Stimulated activated CD4-positive, alpha-beta T cell treated with anti-CD3 and anti-CD28 coated beads, Interleukin-4, amount 100 ng/mL, for 24 hours (primary cell): ENCODE data around the gene CPNE9.

Experiments
- DNase-seq: peaks from one replicate; pipeline ENCODE4 v3.0.0-alpha.2; 2020

CPNE9 gene

GRCh38 chr3:9703736-9704346 lies at the start of gene CPNE9:
Gene CPNE9 (plus strand): TSS chr3:9703833. CDS start chr3:9703997, 164 bp downstream.
- DNase-seq: no peak

- no peak for DNase-seq
Measured at GRCh38 chr3:9659849-9660248, 43.8 kb upstream of the CPNE9 start.

- no peak for DNase-seq
Measured at GRCh38 chr3:9660972-9661371, 42.7 kb upstream of the CPNE9 start.

- no peak for DNase-seq
Measured at GRCh38 chr3:9664119-9664751, 39.4 kb upstream of the CPNE9 start.

GRCh38 chr3:9666704-9667445 lies 36.8 kb upstream of the CPNE9 start:
- no peak for DNase-seq

GRCh38 chr3:9669277-9669676 lies 34.4 kb upstream of the CPNE9 start:
- DNase-seq: no peak

- no peak for DNase-seq
Measured at GRCh38 chr3:9669720-9670432, 33.8 kb upstream of the CPNE9 start.

GRCh38 chr3:9673082-9673481 lies 30.6 kb upstream of the CPNE9 start:
- no peak for DNase-seq

- DNase-seq: no peak
Measured at GRCh38 chr3:9673752-9674151, 29.9 kb upstream of the CPNE9 start.

- DNase-seq: no peak
Measured at GRCh38 chr3:9675736-9676290, 27.8 kb upstream of the CPNE9 start.

GRCh38 chr3:9676785-9677184 lies 26.8 kb upstream of the CPNE9 start:
- DNase-seq: no peak

- no peak for DNase-seq
Measured at GRCh38 chr3:9678493-9678892, 25.1 kb upstream of the CPNE9 start.

GRCh38 chr3:9679476-9680080 lies 24.1 kb upstream of the CPNE9 start:
- DNase-seq: no peak

- DNase-seq: no peak
Measured at GRCh38 chr3:9681011-9681722, 22.5 kb upstream of the CPNE9 start.

- DNase-seq: no peak
Measured at GRCh38 chr3:9681723-9682081, 21.9 kb upstream of the CPNE9 start.

GRCh38 chr3:9682096-9682495 lies 21.5 kb upstream of the CPNE9 start:
- DNase-seq: no peak

GRCh38 chr3:9683426-9683825 lies 20.2 kb upstream of the CPNE9 start:
- DNase-seq: no peak

- no peak for DNase-seq
Measured at GRCh38 chr3:9685216-9686049, 18.2 kb upstream of the CPNE9 start.

- DNase-seq: no peak
Measured at GRCh38 chr3:9686050-9686550, 17.5 kb upstream of the CPNE9 start.

GRCh38 chr3:9686703-9687102 lies 16.9 kb upstream of the CPNE9 start:
- no peak for DNase-seq

GRCh38 chr3:9687514-9687913 lies 16.1 kb upstream of the CPNE9 start:
- DNase-seq: no peak
